HG02885 (cell line): Measurements from ENCODE around the gene TIMM10.

Experiments used
- ATAC-seq: cut with Tn5 transposase; IDR thresholded peaks from one replicate; pipeline ENCODE4 v1.9.1; 2021; ENCODE audit warnings: mild to moderate bottlenecking; ENCODE audit not compliant: unreplicated experiment, poor library complexity

The TIMM10 gene

DNA sequence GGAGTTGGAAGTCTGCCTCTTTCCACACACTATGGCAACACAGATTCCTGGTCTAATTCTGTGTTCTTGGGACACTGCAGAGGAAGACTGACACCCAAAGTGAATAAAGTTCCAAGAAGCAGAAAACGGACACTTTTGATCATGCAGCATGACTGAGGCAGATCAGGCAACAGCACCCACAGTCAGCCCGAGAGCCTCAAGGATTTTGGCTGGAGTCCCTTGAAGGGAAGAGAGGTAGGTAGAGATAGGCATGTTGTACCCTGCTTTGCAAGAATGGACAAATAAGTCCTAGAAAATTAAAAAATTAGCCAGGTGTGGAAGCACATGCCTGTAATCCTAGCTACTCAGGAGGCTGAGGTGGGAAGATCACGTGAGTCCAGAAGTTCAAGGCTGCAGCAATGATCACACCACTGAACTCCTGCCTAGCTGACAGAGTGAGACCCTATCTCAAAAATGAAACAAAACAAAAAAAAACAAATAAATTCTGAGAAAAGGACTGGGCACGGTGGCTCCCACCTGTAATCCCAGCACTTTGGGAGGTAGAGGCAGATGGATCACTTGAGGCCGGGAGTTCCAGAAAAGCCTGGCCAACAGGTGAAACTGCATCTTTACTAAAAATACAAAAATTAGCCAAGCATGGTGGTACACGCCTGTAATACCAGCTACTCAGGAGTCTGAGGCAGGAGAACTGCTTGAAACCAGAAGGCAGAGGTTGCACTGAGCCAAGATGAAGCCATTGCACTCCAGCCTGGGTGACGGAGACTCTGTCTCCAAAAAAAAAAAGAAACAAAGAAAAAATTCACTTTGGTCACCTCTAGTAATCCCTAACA lies 22.0 kb downstream of the TIMM10 start:
- ATAC-seq, result no peak

DNA sequence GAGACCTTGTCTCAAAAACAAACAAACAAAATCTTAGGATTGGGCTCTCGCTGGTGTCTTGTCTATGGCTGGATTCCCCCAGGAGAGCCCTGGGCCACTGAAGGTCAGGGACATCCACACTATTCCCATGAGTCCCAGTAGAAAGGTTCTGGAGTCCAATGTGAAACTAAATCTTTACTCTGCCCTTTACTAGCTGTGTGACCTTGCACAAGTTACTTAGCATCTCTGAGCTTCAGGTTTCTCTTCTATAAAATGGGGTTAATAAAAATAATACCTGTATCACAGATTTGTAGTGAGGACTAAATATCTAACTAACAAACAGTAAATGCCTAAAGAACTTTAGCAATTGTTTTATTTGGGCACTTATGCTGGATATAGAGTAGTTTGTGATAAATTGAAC lies 24.0 kb downstream of the TIMM10 start:
- no peak for ATAC-seq

DNA sequence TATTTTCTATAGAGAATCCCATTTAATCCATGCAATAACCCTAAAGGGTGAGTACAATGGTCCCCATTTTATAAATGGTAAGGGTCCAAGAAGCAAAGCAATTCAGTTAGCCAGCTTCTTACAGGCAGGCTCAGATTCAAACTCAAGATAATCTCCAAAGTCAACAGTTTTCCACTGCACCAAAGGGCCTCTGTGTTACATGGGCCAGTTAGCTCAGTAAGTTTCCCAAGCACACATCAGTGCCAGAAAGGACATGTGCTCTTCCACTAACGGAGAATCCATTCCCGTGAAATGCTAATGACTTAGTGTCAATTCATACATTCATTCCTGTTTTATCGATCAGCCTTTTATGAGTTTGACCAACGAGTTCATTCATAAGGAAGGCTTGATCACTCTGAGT lies 26.0 kb downstream of the TIMM10 start:
- ATAC-seq, result no peak

DNA sequence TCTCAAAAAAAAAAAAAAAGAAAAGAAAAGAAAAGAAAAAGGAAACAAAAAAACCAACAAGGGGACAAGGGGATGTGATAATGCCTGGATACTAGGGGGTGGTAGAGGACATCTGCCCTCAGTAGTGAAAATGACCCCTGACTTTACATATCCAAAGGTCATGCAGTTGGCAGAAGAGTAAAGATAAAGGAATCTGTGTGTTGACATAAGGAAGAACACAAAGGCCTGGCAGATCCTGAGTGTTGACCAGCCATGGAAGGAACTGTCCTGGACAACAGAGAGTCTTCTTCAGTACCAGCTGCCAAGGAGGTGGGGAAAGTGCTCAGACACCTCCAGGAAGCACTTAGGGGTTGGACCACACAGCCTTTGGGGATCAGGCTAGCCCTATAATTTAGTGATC lies 27.7 kb downstream of the TIMM10 start:
- ATAC-seq, result no peak

DNA sequence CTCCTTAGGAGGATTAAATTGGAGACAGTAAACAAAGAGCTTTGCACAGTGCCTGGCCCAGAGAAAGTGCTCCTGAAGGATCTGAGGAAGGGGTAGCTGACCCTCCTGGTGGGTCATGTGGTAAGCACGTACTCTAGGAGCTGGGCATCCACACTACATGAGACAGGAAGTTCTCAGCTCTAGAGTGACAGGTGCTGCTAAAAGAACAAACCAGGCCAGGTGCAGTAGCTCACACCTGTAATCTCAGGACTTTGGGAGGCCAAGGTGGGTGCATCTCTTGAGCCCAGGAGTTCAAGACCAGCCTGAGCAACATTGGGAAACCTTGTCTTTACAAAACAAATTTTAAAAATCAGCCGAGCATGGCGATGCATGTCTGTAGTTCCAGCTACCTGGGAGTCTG lies 28.2 kb downstream of the TIMM10 start:
- no peak for ATAC-seq

DNA sequence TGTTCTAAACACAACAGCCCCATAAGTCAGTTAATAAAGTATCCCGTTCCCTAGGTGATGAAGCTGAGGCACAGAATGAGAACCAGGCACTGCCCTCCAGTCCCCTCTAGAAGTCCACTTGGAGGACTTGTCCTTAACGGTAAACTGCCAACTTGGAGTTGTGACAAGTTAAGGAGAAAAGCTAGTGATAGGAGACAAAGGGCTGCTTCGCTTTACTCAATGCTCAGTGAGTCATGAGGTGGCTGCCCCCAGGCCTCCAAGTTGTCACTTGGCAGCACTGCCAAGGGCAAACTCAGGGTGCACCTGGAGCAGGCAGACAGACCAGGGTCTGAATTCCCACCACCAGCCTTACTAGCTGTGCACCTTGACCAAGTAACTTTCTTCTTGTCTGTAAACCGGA lies 28.6 kb downstream of the TIMM10 start:
- ATAC-seq, result no peak

DNA sequence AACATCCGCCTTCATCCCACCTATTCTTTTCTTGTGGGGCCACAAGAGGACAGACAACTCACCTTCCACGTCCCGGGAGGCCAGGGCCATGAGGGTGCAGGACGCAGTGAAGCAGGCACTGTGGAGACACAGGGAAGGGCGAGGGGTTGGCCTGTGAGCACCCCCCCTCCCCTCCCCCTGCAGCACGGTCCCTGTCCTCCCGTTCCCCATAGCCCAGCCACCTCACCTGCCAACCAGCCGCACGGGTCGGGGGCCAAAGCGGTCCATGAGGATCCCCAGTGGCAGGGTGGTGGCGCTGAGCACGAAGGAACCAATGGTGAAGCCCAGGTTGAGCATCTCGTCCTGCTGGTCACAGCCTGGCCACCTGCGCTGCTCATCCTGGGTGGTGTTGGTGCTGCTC lies 29.6 kb downstream of the TIMM10 start:
- no peak for ATAC-seq

DNA sequence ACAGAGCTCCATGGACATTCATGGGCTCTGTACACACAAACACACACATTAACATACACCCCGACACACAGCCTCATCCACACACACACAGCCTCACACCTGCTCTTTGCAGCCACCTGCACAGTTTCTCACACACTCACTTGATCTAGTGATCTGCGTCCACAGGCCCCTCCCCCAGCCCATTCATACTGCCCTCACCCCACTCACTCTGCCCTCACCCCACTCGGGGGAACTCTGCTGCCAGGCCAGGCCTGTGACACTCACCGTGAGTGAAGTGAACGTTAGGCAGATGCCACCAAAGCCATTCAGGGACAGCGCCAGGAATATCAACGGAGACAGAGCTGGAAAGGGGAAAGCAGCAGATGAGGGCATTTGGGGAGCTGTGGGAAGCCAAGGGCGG lies 30.0 kb downstream of the TIMM10 start:
- no peak for ATAC-seq

DNA sequence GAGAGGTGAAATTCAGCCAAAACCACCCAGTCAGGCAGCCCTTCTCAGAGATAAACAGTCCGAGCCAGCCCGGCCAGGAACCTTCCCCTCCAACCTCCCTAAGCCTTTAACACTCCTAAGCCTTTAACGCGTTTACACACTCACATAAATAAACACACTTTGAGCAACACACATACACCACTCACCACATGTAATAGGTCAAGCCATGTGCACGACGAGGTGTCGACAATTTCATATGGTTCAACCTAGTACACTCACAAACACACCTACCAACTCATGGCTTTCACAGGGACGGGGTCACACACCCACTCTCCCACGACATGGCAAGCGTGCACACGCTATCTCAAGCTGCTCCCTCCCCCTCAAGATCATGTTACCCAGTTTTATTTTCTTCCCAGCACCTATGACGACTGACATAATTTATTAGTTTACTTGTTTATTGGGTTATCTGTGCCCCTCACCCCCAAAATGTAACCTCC lies 30.5 kb downstream of the TIMM10 start:
- ATAC-seq, result no peak

DNA sequence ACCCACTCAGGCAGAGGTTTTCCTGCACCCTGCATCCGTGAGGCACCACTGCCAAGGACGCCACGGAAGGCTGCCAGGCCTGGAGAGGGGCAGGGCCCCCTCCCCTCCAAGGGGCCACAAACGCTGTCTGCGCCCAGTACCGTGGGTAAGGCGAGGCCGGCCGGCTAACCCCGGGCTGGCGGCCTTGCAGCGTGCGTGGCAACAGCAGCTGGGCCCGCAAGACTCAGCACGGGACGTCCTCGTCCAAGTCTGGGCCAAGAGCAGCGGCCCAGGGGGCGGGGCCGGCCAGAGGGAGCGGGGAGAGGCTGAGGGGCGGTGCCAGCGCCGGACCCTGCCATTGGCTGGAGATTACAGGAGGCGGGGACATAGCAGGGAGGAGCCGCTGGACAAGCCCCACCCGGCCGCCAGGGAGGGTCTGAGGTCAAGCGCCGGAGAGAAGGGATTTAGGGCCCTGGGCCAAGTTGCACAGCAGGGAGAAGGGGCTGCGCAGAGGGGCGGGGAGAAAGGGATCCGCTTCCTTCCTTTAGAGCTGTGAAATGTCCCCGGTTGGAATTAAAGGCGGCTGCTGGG lies 31.1 kb downstream of the TIMM10 start:
- ATAC-seq, result peak; percentile 97

DNA sequence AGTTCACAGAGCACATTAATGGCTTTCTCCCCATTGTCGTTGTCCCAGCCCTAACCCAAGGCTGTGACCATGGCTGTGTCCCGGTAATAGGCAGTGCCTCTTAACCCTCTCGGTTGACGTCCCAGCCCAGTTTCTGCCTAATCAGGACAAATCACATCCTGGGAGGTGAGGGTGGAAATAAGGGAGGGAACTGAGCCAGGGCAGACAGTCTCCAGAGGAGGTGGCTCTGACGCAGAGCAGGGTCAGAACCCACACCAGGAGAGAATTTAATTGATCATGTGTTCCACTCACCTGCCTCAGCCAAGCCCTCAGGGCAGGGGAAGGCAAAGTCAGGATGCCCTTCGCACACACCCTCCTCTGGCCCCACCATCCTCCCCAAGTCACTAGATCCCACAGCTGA lies 32.0 kb downstream of the TIMM10 start:
- no peak for ATAC-seq

DNA sequence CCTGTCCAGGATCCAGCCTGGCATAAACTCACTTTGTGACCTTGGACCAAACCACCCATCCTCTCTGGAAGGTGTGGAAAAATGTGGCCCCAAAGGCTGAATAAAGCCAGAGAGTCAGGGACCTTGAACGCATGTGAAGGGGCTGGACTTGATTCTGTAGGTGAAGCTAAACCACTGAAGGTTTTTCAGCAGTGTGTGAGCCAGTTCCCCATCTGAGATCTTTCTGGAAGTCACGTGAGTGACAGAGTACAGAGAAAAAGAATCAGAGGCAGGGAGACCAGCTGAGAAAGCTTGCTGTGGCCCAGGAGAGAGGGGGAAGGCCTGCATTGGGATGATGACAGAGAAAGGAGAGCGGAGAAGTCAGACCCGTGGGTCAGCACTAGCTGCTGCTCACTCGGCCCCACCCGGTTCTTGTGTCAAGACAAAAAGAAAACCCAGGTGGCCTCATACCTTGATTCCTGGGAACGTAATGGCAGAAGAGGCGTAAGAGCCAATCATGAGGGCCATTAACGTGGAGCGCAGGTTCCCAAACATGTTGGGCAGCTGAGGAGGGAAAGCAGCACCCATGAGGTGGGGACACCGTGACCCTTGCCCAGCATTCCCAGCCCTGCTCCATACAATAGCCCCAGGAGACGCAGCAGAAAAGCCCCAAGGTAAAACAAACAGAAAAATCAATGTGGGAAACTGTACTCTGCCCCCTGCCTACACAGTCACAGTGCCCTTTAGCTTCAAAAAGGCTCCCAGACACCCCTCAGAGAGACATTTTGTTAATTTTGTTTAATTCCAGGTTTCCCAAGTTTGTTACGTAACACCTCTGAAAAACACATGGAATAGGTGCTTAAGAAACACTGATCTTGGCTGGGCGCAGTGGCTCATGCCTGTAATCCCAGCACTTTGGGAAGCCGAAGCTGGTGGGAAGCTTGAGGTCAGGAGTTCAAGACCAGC lies 33.0 kb downstream of the TIMM10 start:
- ATAC-seq, result no peak

DNA sequence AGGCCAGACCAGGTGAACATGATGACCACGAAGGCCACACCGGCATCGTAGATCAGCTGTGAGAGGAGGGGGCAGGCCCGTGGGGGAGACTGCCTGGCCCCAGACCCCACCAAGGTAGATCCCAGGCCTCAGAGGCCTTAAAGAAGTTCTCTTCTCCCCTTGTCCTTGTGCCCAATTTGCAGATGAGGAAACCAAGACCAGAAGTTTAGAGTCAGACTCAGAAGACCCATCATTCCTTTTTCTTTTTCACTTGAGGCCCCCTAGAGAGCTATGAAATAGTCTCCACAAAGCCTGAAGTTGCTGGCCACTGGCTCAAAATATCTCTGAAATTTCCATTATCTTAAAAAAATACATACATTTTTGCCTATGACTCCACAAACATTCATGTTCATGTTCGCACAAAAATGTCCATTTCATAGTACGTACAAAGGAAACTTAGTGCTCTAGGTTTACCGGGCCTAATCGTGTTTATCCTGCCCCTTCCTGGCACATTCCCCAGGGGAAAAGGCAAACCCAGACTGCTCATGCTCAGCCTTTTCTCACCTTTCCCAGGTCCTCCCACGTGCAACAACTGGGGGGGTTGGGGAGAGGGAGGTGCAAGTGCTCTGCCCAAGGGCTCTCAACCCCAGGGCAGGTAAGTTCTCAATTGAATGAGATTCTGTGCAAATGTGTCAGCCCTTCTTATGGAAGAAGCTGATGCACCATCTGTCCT lies 34.3 kb downstream of the TIMM10 start:
- no peak for ATAC-seq

DNA sequence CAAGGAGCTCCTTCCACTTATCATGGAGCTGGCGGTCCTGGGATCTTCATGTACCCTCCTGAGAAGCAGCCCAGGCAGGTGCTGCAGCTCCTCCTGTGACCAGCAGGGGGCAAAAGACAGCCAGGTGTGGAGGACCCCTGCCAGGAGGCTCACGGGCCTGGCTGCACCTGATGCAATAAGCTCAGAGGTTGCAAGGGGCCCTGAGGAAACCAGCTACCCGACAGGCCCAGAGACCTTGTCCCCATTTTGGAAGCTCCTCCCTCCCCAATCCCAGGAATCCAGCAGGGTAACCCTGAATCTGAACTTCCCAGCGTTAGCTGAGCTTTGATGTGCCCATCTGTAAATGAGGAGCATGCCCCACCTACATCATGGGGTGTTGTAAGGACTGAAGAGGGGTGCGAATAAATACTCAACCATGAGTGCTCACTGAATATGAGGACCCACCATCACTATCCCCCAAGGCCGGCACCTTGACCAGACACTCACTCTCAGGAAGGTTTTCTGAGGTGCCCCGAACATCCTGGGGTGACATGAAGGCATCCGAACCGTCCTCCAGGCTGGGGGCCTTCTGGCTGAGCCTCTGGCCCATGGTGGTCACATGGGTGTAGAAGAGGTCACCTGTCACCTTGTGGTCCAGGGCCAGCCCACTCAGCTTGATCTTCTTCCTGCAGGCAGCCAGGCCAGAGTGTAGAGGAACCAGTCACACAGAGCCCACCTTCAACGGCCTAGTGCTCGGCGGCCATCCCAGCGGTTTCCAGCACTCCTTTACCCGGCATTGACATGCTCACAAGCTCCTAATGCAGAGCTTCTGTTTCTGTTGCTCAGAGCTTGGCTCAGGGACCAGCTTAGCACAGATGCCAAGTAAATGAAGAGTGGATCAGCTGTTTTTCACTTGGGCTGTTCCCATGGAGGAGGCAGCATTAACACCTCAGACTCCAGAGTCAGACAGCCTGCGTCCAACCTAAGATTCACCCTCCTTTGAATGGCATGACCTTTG lies 36.7 kb downstream of the TIMM10 start:
- peak; percentile 84 for ATAC-seq

DNA sequence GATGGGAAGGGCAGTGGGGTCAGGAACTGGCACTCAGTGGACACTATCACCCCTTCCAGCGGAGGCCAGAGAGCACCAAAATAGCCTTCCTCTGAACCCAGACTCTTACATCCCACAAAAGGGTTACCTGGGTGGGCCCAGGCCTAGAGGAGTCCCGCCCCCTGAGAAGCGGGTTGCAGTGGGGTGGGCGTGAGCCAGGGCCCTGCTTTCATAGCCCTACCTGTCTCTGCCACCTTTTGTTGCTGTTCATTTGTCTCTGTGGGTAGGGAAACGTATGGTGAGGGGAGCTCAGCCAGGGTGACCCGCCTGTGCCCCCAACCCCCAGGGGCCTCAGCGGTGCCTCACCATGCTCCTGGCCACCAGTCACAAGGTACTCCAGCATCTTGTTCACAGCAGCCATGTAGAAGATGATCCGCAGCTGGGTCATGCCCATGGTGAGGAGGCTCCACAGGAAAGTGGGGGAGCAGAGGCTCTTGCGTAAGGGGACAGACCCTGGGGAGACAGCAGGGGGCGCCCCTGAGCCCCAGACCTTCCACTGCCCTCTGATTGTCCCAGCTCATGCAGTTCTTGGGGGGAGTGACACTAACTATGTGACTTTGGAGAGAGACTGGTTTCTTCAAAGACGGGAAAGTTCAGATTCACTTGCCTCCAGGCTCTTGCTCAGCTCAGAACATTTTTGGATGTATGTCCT lies 39.0 kb downstream of the TIMM10 start:
- ATAC-seq, result peak; percentile 62

DNA sequence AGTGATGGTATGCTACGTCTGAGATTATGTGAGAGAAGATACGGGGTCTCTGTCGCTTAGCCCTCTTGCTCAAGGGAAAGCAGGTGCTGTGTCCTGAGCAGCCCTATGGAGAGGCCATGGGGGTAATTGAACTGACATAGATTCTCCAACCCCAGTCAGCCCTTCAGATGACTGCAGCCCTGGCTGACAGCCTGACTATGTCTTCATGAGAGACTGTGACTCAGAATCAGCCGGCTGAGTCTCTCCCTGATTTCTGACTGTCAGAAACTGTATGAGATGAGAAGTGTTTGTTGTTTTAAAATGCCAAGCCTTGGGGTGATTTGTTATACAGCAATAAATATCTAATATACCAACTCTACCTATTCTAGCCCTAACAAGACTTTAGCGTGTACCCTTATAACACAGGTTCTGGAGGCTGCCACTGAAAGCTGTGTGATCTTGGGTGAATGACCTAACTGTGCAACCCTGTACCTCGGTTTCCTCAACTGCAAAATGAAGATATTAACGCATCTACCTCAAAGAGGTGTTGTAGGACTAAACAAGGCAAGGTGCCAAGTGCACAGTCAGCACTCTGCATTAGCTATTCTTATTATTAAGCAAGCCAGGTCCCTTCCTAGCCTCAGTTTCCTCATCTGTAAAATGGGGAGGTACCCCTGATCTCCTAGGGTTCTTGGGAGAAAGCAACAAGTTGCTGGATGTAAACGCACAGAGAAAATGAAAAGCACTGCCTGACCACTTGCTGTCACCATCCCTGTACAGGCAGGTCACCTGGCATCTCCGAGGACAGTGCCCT lies 39.9 kb downstream of the TIMM10 start:
- ATAC-seq, result no peak

DNA sequence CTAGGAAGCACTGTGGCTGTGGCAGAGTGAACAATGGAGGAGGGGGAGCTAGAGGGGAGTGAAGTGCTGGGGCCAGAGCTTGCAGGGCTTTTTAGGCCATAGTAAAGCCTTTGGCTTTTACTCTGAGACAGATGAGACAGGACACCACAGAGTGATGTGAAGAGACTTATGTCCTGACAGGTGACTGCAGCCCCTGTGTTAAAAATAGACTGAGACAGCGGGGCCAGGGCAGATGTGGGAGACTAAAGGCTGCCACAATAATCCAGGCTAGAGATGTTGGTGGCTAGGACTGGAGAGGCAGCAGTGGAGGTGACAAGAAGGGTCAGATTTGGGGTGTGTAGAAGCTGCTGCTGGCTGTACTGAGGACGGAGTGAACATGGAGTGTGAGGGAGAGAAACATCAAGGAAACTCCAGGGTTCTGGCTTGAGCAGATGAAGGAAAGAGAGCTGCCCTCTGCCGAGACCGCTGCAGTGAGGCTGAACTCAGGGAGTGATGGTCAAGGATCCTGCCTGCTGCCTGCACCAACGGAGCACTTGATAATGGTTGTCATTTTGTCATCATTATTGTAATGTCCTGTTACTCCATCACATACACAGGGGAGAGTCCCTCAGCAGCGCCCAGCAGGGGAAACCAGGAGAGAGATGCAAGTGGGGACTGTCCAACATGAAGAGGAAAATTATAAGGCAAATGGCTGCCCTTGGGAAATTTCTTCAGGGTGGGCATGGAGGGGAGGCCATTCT lies 42.5 kb downstream of the TIMM10 start:
- ATAC-seq, result no peak
